ENCODE measurements around the gene FAM78B. TPM values are rescaled to one million over a fixed set of nuclear protein-coding genes. Genes with fewer than 3 reads are reported as not detected.

FAM78B gene
- total RNA-seq = 10 to 100 TPM in 1 of 2 donors, 1 to 10 TPM in 1; 3.7 to 11.0 TPM

DNA sequence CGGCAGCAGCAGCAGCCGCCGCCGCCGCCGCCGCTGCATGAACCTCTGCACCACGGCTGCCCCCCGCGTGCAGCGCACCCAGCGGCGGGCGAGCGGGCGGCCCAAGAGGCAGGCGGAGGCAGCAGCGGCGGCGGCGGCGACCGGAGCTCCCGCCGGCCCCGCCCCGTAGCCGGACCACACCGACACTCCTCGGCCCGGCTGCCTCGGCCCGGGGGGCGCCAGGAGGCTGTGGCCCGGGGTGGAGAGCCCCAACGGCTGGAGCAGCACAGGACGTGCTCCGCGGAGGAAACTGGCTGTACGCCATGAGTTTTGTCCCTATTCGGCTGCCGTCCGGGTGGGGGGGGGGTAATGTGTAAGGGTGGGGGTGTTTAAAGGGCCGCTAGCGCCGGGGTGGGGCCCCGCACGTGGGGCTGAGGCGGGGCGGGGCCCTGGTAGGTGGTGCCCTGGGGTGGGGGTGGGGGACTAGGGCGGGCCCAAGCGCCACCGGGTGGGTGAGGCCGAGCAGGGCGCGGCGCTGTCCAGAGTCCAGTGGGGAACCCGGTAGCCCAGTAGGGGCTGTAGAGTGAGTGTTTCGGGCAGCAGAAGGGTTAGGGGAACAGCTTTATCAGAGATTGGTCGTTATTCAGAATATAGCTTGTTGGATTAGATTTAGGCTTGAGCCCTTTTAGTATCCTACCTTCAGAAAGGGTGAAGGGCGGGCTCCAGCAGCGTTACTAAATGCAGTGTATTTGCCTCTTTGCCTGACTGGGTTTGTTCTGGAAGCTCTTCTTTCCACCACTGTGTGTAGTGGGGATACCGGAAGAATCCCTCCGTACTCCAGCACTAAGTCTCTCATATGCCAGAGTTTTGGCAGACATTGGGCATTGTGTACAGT is at the start of gene FAM78B:
FAM78B (minus strand) TSS at position 304 of the 874 bp plus-strand sequence. CDS start 753 bp downstream, outside the sequence.
- peaks cover 8% of the 10 kb centered on the region for H3K4me1 ChIP-seq (replicated peaks)
- TF ChIP-seq POLR2AphosphoS5 (IDR thresholded peaks at IDR 0.05) (no peak), POLR2A (IDR thresholded peaks at IDR 0.05) (no peak)
- TF ChIP-seq, protein P1, sequence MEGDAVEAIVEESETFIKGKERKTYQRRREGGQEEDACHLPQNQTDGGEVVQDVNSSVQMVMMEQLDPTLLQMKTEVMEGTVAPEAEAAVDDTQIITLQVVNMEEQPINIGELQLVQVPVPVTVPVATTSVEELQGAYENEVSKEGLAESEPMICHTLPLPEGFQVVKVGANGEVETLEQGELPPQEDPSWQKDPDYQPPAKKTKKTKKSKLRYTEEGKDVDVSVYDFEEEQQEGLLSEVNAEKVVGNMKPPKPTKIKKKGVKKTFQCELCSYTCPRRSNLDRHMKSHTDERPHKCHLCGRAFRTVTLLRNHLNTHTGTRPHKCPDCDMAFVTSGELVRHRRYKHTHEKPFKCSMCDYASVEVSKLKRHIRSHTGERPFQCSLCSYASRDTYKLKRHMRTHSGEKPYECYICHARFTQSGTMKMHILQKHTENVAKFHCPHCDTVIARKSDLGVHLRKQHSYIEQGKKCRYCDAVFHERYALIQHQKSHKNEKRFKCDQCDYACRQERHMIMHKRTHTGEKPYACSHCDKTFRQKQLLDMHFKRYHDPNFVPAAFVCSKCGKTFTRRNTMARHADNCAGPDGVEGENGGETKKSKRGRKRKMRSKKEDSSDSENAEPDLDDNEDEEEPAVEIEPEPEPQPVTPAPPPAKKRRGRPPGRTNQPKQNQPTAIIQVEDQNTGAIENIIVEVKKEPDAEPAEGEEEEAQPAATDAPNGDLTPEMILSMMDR (IDR thresholded peaks at IDR 0.05) = peak in 1 of 4 experiments; percentile 15
- H3K36me3 ChIP-seq = no peaks in the 10 kb centered on the region
- intact Hi-C loops (cut with DNase I) = no loop called here
- peak within 1 kb of the TSS; percentile 35 to 55 for H3K27ac ChIP-seq
- DNase-seq (ENCODE audit: low spot score) = peak; percentile 60
- under 1% methylated on average over 39 of the region's 64 CpGs for WGBS
- no peaks in the 10 kb centered on the region for H3K9me3 ChIP-seq
- H3K4me3 ChIP-seq = peak within 1 kb of the TSS; percentile 52 to 79
- H3K27me3 ChIP-seq (replicated peaks; ENCODE audit: insufficient read depth) = no peaks in the 10 kb centered on the region

DNA sequence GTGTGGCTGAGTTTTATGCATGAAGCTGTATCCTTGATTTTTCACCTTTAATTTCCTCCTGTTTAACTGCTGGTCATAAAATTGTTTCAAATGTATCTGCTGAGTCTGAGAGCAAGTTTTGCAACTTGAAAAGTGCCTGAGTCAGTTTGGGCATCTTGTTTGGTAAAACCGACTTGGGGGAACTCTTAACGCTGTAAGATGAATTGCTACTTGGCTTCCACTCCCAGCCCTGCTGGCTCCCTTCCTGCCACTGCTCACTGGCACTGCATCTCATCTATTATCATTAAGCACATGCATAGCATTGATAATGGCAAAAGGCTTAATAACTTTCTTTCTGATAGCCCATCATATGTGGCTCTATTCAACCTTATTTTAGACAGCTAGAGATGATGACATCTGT is 35.7 kb upstream of the FAM78B start:
- TF ChIP-seq, protein P1 (IDR thresholded peaks at IDR 0.05) = no peak
- TF ChIP-seq POLR2A (IDR thresholded peaks at IDR 0.05) (no peak), POLR2AphosphoS5 (IDR thresholded peaks at IDR 0.05) (no peak)
- Histone ChIP-seq H3K36me3 (no peaks in the 10 kb centered on the region), H3K4me3 (no peak overlapping the region), H3K9me3 (no peaks in the 10 kb centered on the region), H3K4me1 (replicated peaks) (no peaks in the 10 kb centered on the region), H3K27me3 (replicated peaks; ENCODE audit: insufficient read depth) (no peaks in the 10 kb centered on the region), H3K27ac (no peak overlapping the region)
- 66% methylated on average over 2 of the region's 2 CpGs for WGBS
- DNase-seq (ENCODE audit: low spot score) = no peak
- intact Hi-C loops (cut with DNase I) = no loop called here

- no peak for DNase-seq (ENCODE audit: low spot score)
- WGBS = 86% methylated on average over 2 of the region's 2 CpGs
- H3K4me1 ChIP-seq (replicated peaks) = no peaks in the 10 kb centered on the region
- H3K27me3 ChIP-seq (replicated peaks; ENCODE audit: insufficient read depth) = no peaks in the 10 kb centered on the region
- no peak overlapping the region for H3K4me3 ChIP-seq
- TF ChIP-seq, protein P1 (IDR thresholded peaks at IDR 0.05) = no peak
- TF ChIP-seq POLR2AphosphoS5 (IDR thresholded peaks at IDR 0.05) = no peak
- TF ChIP-seq POLR2A (IDR thresholded peaks at IDR 0.05) = no peak
- intact Hi-C loops (cut with DNase I) = no loop called here
- H3K27ac ChIP-seq = no peak overlapping the region
- H3K36me3 ChIP-seq = no peaks in the 10 kb centered on the region
- no peaks in the 10 kb centered on the region for H3K9me3 ChIP-seq
These were observed 33.9 kb upstream of the FAM78B start for GRCh38 chr1:166200743-166201142.

DNA sequence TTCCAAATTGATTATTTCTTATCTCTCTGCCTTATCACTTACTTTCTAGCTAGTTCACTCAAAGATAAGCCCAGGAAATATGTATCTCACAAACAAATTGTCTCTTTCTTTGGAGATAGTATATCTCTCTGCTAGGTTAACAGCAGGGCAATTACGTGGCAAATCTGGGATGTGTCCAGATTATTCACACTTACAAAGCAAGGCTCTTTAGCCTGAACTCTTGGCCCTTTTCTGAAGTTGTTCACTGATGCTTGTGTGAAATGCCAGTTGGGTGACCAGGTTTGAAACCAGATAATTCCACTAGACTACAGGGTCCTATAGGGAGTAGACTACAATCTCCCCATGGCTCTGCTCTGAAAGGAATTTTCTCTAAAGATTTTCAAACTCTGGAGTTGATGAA is 30.8 kb upstream of the FAM78B start:
- no peak overlapping the region for H3K4me3 ChIP-seq
- intact Hi-C loops (cut with DNase I) = no loop called here
- no peaks in the 10 kb centered on the region for H3K36me3 ChIP-seq
- no peaks in the 10 kb centered on the region for H3K27me3 ChIP-seq (replicated peaks; ENCODE audit: insufficient read depth)
- no peaks in the 10 kb centered on the region for H3K4me1 ChIP-seq (replicated peaks)
- TF ChIP-seq POLR2AphosphoS5 (IDR thresholded peaks at IDR 0.05) = no peak
- TF ChIP-seq, protein P1 (IDR thresholded peaks at IDR 0.05) = no peak
- no peak for TF ChIP-seq POLR2A (IDR thresholded peaks at IDR 0.05)
- no peak overlapping the region for H3K27ac ChIP-seq
- H3K9me3 ChIP-seq = no peaks in the 10 kb centered on the region
- no peak for DNase-seq (ENCODE audit: low spot score)
- 23% methylated on average over 1 of the region's 1 CpG for WGBS

GRCh38 chr1:166197141-166197540 is 30.3 kb upstream of the FAM78B start:
- Histone ChIP-seq H3K27ac (no peak overlapping the region), H3K36me3 (no peaks in the 10 kb centered on the region), H3K4me3 (no peak overlapping the region), H3K27me3 (replicated peaks; ENCODE audit: insufficient read depth) (no peaks in the 10 kb centered on the region), H3K4me1 (replicated peaks) (no peaks in the 10 kb centered on the region), H3K9me3 (no peaks in the 10 kb centered on the region)
- TF ChIP-seq POLR2AphosphoS5 (IDR thresholded peaks at IDR 0.05) (no peak), POLR2A (IDR thresholded peaks at IDR 0.05) (no peak)
- TF ChIP-seq, protein P1 (IDR thresholded peaks at IDR 0.05) = no peak
- no peak for DNase-seq (ENCODE audit: low spot score)
- 91% methylated on average over 1 of the region's 1 CpG for WGBS
- intact Hi-C loops (cut with DNase I) = no loop called here
